ENCODE data around the gene NCOA7. TPM values are rescaled to one million over a fixed set of nuclear protein-coding genes. Genes with fewer than 3 reads are reported as not detected.

The NCOA7 gene
- total and polyA plus RNA-seq, 4 donors: 8.6 to 40.9 (median 17.6) TPM

GRCh38 chr6:125918230-125918629 is 127.5 kb downstream of the NCOA7 start:
- TF ChIP-seq HNF4G (IDR thresholded peaks at IDR 0.05) (no peak), TAF1 (conservative IDR thresholded peaks at IDR 0.05) (no peak), EGR1 (IDR thresholded peaks at IDR 0.05; ENCODE audit: low read depth in 2 of 2) (no peak), HNF4A (conservative IDR thresholded peaks at IDR 0.05) (no peak), ZBTB33 (IDR thresholded peaks at IDR 0.05) (no peak), FOXA2 (IDR thresholded peaks at IDR 0.05) (no peak), NR2F2 (IDR thresholded peaks at IDR 0.05) (no peak), JUND (IDR thresholded peaks at IDR 0.05) (no peak), GABPA (IDR thresholded peaks at IDR 0.05 in 1 of 2, conservative IDR thresholded peaks at IDR 0.05 in 1 of 2) (no peak)
- DNase-seq (ENCODE audit: low spot score): no peak
- H3K27ac ChIP-seq (ENCODE audit: low read depth in 1 of 2, low read length in 2 of 2): peak overlapping the region; percentile 90 to 97
- no peak overlapping the region for H3K4me3 ChIP-seq (ENCODE audit: low read depth in 1 of 3, low read length in 3 of 3)
- H3K9me3 ChIP-seq (ENCODE audit: control insufficient read depth in 4 of 4, low read length in 3 of 4): no peaks in the 10 kb centered on the region
- peak overlapping the region; percentile 51 to 77 for H3K9ac ChIP-seq (ENCODE audit: low read depth in 1 of 2, low read length in 2 of 2)
- H3K4me1 ChIP-seq (ENCODE audit: control insufficient read depth in 4 of 4, insufficient read depth in 4 of 4, low read length in 3 of 4): peaks cover 0 to 19% (median 9%) of the 10 kb centered on the region in 4 donors
- peaks cover 4 to 54% (median 30%) of the 10 kb centered on the region in 4 donors for H3K36me3 ChIP-seq (ENCODE audit: control insufficient read depth in 4 of 4, insufficient read depth in 3 of 4, low read depth in 1 of 4, low read length in 3 of 4)
- WGBS: 86% methylated on average over 4 of the region's 4 CpGs
- no peaks in the 10 kb centered on the region for H3K27me3 ChIP-seq (ENCODE audit: control insufficient read depth in 4 of 4, insufficient read depth in 4 of 4, low read length in 3 of 4)

- no peak for DNase-seq (ENCODE audit: low spot score)
- H3K9ac ChIP-seq (ENCODE audit: low read depth in 1 of 2, low read length in 2 of 2): peak overlapping the region; percentile 90 to 98
- no peaks in the 10 kb centered on the region for H3K27me3 ChIP-seq (ENCODE audit: control insufficient read depth in 4 of 4, insufficient read depth in 4 of 4, low read length in 3 of 4)
- peak overlapping the region; percentile 90 to 97 for H3K27ac ChIP-seq (ENCODE audit: low read depth in 1 of 2, low read length in 2 of 2)
- H3K9me3 ChIP-seq (ENCODE audit: control insufficient read depth in 4 of 4, low read length in 3 of 4): no peaks in the 10 kb centered on the region
- peaks cover 4 to 59% (median 32%) of the 10 kb centered on the region in 4 donors for H3K36me3 ChIP-seq (ENCODE audit: control insufficient read depth in 4 of 4, insufficient read depth in 3 of 4, low read depth in 1 of 4, low read length in 3 of 4)
- H3K4me1 ChIP-seq (ENCODE audit: control insufficient read depth in 4 of 4, insufficient read depth in 4 of 4, low read length in 3 of 4): peaks cover 0 to 24% (median 9%) of the 10 kb centered on the region in 4 donors
- peak overlapping the region; percentile 61 to 73 (median 68) for H3K4me3 ChIP-seq (ENCODE audit: low read depth in 1 of 3, low read length in 3 of 3)
- WGBS: 14% methylated on average over 13 of the region's 13 CpGs
- TF ChIP-seq HNF4G (IDR thresholded peaks at IDR 0.05) (no peak), CTCF (IDR thresholded peaks at IDR 0.05; ENCODE audit: low read depth, low read length, missing input control) (no peak), TAF1 (conservative IDR thresholded peaks at IDR 0.05) (peak; percentile 94), ZBTB33 (IDR thresholded peaks at IDR 0.05) (peak; percentile 56), REST (IDR thresholded peaks at IDR 0.05) (peak; percentile 84), FOXA1 (IDR thresholded peaks at IDR 0.05) (peak; percentile 72), JUND (IDR thresholded peaks at IDR 0.05) (peak in 1 of 2 donors; percentile 78), NR2F2 (IDR thresholded peaks at IDR 0.05) (peak; percentile 40), MAX (IDR thresholded peaks at IDR 0.05) (peak; percentile 99), ATF3 (IDR thresholded peaks at IDR 0.05) (no peak), RXRA (IDR thresholded peaks at IDR 0.05) (peak; percentile 49 to 85), SP1 (IDR thresholded peaks at IDR 0.05) (peak; percentile 66), GABPA (IDR thresholded peaks at IDR 0.05 in 1 of 2, conservative IDR thresholded peaks at IDR 0.05 in 1 of 2) (peak in 1 of 2 donors; percentile 61), YY1 (IDR thresholded peaks at IDR 0.05) (peak; percentile 89), HNF4A (conservative IDR thresholded peaks at IDR 0.05) (peak; percentile 68 to 82), RAD21 (IDR thresholded peaks at IDR 0.05) (peak; percentile 46 to 53), EGR1 (IDR thresholded peaks at IDR 0.05; ENCODE audit: low read depth in 2 of 2) (peak in 1 of 2 donors; percentile 95), FOXA2 (IDR thresholded peaks at IDR 0.05) (peak; percentile 52)
Observed at GRCh38 chr6:125918681-125919566, 128.2 kb downstream of the NCOA7 start.

Measured in liver (tissue), 9 donors.